Measurements from ENCODE around the gene CCDC152.

CCDC152 gene

DNA sequence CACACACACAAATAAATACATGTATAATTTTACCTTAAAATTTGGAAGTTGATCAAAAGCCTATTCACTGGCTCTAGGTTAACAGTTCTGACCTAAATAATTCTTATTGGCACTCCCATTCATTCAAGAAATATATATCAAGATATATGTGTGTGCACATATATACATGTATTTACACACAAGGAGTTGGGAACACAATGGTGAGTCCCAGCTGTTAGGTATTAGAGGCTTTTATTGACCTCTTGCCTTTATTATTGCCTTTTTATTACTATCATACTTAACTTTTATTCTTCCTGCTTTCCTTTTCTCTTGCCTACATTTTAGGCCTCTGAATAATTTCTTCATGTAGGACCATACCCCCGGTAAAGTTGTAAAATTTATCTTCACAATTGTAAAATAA, 25.0 kb downstream of the CCDC152 start:
- no peak for DNase-seq (ENCODE audit: low spot score)

GRCh38 chr5:42784132-42784531, 27.5 kb downstream of the CCDC152 start:
- DNase-seq (ENCODE audit: low spot score) = no peak

DNA sequence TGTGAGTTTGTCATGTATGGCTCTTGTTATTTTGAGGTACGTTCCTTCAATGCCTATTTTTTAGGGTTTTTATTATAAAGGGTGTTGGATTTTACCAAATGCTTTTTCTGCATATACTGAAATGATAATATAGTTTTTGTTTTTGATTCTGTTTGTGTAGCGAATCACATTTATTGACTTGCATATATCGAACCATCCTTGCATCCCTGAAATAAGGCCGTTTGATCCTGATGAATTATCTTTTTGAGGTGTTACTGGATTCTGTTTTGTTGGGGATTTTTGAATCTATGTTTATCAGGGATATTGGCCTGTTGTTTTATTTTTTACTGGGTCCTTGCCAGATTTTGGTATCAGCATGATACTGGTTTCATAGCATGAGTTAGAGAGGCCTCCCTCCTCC, 29.1 kb downstream of the CCDC152 start:
- no peak for DNase-seq (ENCODE audit: low spot score)

DNA sequence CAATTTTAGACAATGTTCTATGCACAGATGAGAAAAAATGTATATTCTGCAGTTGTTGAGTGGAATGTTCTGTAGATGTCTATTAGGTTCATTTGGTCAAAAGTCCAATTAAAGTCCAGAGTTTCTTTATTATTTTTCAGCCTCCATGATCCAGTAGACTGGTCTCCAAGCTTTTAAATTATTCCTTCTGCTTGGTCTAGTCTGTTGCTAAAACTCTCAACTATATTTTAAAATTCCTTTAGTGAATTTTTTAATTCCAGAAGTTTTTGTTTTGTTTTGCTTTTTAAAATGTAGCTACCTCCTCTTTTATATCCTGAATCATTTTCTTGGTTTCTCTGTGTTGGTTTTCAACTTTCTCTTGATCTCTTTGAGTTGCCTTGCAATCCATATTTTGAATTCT, 30.5 kb downstream of the CCDC152 start:
- DNase-seq (ENCODE audit: low spot score) = no peak

DNA sequence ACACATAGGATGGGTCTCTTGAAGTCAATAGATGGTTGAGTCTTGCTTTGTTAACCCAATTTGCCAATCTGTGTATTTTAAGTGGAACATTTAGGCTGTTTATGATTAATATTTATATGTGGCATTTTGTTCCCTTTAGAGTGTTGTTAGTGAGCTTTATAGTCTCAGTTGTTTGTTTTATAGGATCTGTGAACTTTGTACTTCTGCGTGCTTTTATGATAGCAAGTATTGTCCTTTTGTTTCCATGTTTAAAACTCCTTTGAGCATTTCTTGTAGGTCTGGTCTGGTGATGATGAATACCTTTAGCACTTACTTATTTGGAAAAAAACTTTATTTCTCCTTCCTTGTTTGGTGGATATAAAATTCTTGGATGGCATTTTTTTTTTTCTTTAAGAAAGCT, 31.2 kb downstream of the CCDC152 start:
- DNase-seq (ENCODE audit: low spot score) = no peak

DNA sequence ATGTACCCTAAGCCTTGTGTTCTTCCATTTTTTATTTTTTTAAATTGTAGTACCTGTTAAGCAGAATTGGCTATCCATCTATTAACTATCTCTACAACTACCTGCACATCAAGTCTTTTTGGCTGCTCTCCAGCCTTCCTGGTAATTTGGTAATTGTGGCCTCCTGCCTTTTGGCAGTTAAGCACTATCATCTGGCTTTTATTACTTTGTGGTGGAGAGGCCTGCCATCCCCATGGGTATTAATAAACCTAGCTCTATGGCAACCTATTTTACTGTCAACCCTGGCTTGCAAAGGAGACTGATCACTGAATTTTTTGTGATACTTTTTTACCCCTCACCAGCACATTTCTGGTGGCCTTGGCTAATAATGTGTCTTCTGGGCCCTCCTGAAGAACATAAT, 34.5 kb downstream of the CCDC152 start:
- no peak for DNase-seq (ENCODE audit: low spot score)

- DNase-seq (ENCODE audit: low spot score) = no peak
Measured at GRCh38 chr5:42798284-42799240, 41.9 kb downstream of the CCDC152 start.

DNA sequence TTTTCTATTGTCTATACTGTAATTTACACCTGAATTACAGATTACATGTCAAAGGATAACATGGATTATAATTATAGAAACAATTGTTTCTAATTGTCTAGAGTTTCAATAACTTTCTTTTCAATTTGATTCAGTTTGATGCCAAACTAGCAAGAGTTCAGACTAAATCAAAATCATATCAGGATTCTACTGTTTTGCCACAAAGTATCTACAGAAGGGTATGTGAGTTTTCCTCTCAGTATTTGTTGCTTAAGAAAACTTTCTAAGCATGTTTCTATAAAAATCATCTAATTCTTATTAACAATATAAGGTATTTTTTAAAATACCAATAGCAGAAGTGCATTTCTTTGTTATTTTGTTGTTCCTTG, 42.6 kb downstream of the CCDC152 start:
- DNase-seq (ENCODE audit: low spot score) = no peak

- no peak for DNase-seq (ENCODE audit: low spot score)
Measured at GRCh38 chr5:42799668-42800114, 43.1 kb downstream of the CCDC152 start.

GRCh38 chr5:42800748-42801330, 44.2 kb downstream of the CCDC152 start:
- DNase-seq (ENCODE audit: low spot score) = no peak

- no peak for DNase-seq (ENCODE audit: low spot score)
Measured at GRCh38 chr5:42801516-42802166, 45.0 kb downstream of the CCDC152 start.

DNA sequence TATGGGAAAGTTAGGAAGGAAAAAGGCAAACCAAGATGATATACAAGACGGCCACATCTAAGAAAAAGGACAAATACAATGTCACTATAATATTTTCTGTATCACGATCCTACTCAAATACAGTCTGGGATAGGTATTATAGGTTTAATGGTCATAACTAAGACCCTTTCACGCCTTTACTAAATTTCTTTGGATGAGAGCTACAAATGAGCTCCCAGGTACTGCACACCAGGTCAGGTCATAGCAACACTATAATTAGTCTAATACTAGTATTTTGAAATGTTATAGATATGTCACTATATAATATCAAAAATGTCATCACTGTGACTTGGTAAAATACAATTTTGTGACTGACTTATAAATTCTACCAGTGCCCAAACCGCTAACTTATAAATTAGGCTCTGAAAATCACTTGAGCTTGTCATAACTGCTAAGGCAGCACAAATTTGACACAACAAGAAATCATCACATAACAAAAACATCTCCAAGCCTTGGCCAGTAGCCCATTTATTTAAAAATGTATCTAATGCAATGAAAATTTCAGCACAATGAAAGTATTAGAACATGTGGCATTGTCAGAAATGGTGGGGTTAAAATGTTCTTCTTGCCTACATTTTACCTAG, 48.2 kb downstream of the CCDC152 start:
- DNase-seq (ENCODE audit: low spot score) = no peak

- DNase-seq (ENCODE audit: low spot score) = no peak
Measured at GRCh38 chr5:42806004-42806700, 49.5 kb downstream of the CCDC152 start.

- no peak for DNase-seq (ENCODE audit: low spot score)
Measured at GRCh38 chr5:42806701-42807262, 50.2 kb downstream of the CCDC152 start.

- DNase-seq (ENCODE audit: low spot score) = no peak
Measured at GRCh38 chr5:42807722-42808447, 51.3 kb downstream of the CCDC152 start.

DNA sequence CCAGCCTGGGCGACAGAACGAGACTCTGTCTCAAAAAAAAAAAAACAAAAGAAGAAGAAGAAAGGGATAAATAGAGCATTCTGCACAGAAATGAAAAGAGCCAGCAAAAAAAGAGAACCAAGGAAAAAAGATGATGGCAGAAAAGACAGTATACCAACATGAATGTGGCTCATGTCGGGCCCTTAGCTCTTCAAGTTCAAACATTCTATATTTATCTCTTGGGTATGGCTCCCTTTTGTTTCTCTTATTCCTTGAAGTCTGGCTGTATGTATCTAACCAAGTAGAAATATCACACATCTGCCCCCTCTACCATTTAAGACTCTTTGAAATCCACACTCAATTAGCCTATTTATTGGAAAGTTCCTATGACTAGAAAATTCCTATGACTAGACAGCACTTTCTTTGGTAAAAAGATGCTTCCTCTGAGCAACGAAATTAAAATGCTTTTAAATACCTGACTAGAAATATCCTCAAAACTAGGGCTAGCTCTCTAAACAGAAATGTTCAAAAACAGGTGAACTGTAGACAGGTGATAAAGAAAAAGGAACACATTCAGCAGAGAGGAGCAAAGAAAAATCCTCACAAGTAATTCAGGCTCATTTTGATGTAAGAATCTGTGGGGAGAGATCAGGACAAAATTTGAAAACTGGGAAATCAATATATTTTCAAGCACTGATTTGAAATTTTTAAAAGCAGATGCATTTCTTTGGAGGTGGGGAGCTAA, 52.4 kb downstream of the CCDC152 start:
- no peak for DNase-seq (ENCODE audit: low spot score)

DNA sequence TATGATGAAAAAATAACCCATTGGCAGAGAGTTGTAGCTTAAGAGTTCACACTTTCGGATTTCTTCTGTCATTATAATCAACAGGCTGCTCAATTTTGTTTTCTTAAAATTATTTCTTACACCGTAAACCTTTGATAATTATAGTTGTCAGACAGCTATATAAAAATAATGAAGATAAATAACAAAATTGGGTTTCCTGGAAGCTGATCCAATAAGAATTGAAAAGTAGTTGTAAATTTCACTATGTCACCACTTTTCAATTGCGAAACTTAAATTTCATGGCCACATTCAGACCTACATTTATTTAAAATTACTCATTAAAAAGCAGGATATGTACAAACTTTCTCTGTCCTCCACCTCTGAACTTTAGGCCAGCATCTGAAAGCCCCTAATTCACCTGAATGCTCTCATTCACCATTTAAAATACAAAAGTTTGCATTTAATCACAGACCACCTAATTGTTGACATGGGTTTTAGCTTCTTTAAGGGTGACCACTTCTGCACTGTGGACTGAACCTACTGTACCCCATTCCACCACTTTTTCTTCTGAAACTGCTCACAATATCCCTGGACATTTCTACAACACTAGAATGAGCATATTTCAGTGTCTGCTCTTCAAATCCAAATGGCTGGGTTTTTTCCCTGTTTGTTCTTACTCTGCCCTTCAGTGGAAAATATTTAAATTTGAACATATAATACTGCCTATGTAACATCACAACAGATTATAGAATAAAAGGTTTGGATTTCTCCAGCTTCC, 54.4 kb downstream of the CCDC152 start:
- no peak for DNase-seq (ENCODE audit: low spot score)

- no peak for DNase-seq (ENCODE audit: low spot score)
Measured at GRCh38 chr5:42811591-42812446, 55.2 kb downstream of the CCDC152 start, which contains the start of gene SELENOP. SELENOP (minus strand) TSS chr5:42811892; CDS start chr5:42808353, 3,539 bp downstream.

Data from hepatic stellate cell (primary cell).